HG03045 (cell line): Measurements from ENCODE around the gene LARGE1.

Source experiments
- ATAC-seq: cut with Tn5 transposase; IDR thresholded peaks from one replicate; pipeline ENCODE4 v1.9.1; 2021; ENCODE audit warnings: mild to moderate bottlenecking, moderate library complexity; ENCODE audit not compliant: unreplicated experiment

The LARGE1 gene

GRCh38 chr22:33786149-33786548 is 134.1 kb downstream of the LARGE1 start:
- ATAC-seq, result no peak

- no peak for ATAC-seq
Observed at GRCh38 chr22:33785283-33785968, 134.8 kb downstream of the LARGE1 start.

GRCh38 chr22:33781411-33781810 is 138.9 kb downstream of the LARGE1 start:
- no peak for ATAC-seq

- no peak for ATAC-seq
Observed at GRCh38 chr22:33780531-33781136, 139.6 kb downstream of the LARGE1 start.

- no peak for ATAC-seq
Observed at GRCh38 chr22:33779243-33779642, 141.0 kb downstream of the LARGE1 start.

- no peak for ATAC-seq
Observed at GRCh38 chr22:33776491-33776890, 143.8 kb downstream of the LARGE1 start.

GRCh38 chr22:33774781-33775180 is 145.5 kb downstream of the LARGE1 start:
- ATAC-seq, result no peak

GRCh38 chr22:33772745-33773144 is 147.5 kb downstream of the LARGE1 start:
- no peak for ATAC-seq

- ATAC-seq, result no peak
Observed at GRCh38 chr22:33771136-33771535, 149.1 kb downstream of the LARGE1 start.

- ATAC-seq, result no peak
Observed at GRCh38 chr22:33770723-33771122, 149.6 kb downstream of the LARGE1 start.

GRCh38 chr22:33766091-33766490 is 154.2 kb downstream of the LARGE1 start:
- no peak for ATAC-seq

GRCh38 chr22:33758961-33759360 is 161.3 kb downstream of the LARGE1 start:
- no peak for ATAC-seq

GRCh38 chr22:33757802-33758483 is 162.3 kb downstream of the LARGE1 start:
- ATAC-seq, result no peak

GRCh38 chr22:33757041-33757801 is 163.1 kb downstream of the LARGE1 start:
- ATAC-seq, result no peak

- ATAC-seq, result no peak
Observed at GRCh38 chr22:33756508-33756949, 163.7 kb downstream of the LARGE1 start.

- ATAC-seq, result no peak
Observed at GRCh38 chr22:33748714-33749113, 171.6 kb downstream of the LARGE1 start.

GRCh38 chr22:33747576-33748180 is 172.6 kb downstream of the LARGE1 start:
- ATAC-seq, result no peak

GRCh38 chr22:33747029-33747428 is 173.2 kb downstream of the LARGE1 start:
- no peak for ATAC-seq

GRCh38 chr22:33746501-33746928 is 173.8 kb downstream of the LARGE1 start:
- ATAC-seq, result no peak

GRCh38 chr22:33745501-33745900 is 174.8 kb downstream of the LARGE1 start:
- no peak for ATAC-seq

GRCh38 chr22:33743756-33744155 is 176.5 kb downstream of the LARGE1 start:
- ATAC-seq, result no peak
